ENCODE data around the gene ARPC5L. TPM values are rescaled to one million over a fixed set of nuclear protein-coding genes. Genes with fewer than 3 reads are reported as not detected.

Gene ARPC5L
- total and polyA plus RNA-seq, 2 of the 8 experiments (the other 6 are each of a cell fraction or from before 2014, with no cell fraction given) = 34.1 to 50.6 TPM

Small RNA genes lying within 50 kb of the gene (small RNA-seq; reads per million reads assigned to genes)
- gene RNU4-82P (ENCODE audit: insufficient read depth) = not detected

Other genes with a start within 250 kb of the ARPC5L start
- gene NR6A1, start 90.8 kb upstream of the ARPC5L start, total RNA-seq (2021; fragmentation: NEBNext Ultra II Directional; extraction: Animal tissue kit (Norgen Biotek cat#: 25700)) = 232 and 237 TPM in 2 replicates
- gene NR6A1, start 90.8 kb upstream of the ARPC5L start, polyA plus RNA-seq (2011; rRNA removed) = 77.0 and 93.2 TPM in 2 replicates
- gene OLFML2A, start 85.0 kb upstream of the ARPC5L start, total RNA-seq (2021; fragmentation: NEBNext Ultra II Directional; extraction: Animal tissue kit (Norgen Biotek cat#: 25700)) = 11.4 and 11.5 TPM in 2 replicates
- gene OLFML2A, start 85.0 kb upstream of the ARPC5L start, polyA plus RNA-seq (2011; rRNA removed) = 7.8 and 8.7 TPM in 2 replicates
- not detected in 2 replicates for gene WDR38, start 8.7 kb upstream of the ARPC5L start, total RNA-seq (2021; fragmentation: NEBNext Ultra II Directional; extraction: Animal tissue kit (Norgen Biotek cat#: 25700))
- not detected in 2 replicates for gene WDR38, start 8.7 kb upstream of the ARPC5L start, polyA plus RNA-seq (2011; rRNA removed)
- gene RPL35, start 173 bp upstream of the ARPC5L start, total RNA-seq (2021; fragmentation: NEBNext Ultra II Directional; extraction: Animal tissue kit (Norgen Biotek cat#: 25700)) = 1,831 and 1,889 TPM in 2 replicates
- gene RPL35, start 173 bp upstream of the ARPC5L start, polyA plus RNA-seq (2011; rRNA removed) = 2,448 and 2,722 TPM in 2 replicates
- gene GOLGA1, start 79.0 kb downstream of the ARPC5L start, total RNA-seq (2021; fragmentation: NEBNext Ultra II Directional; extraction: Animal tissue kit (Norgen Biotek cat#: 25700)) = 6.5 and 9.6 TPM in 2 replicates
- 4.8 and 6.3 TPM in 2 replicates for gene GOLGA1, start 79.0 kb downstream of the ARPC5L start, polyA plus RNA-seq (2011; rRNA removed)

Data from H1 (cell line).